HG03196 (cell line): ENCODE results near the gene SH3PXD2A.

Experiments
- ATAC-seq: cut with Tn5 transposase; IDR thresholded peaks from one replicate; pipeline ENCODE4 v1.9.1; 2021; ENCODE audit not compliant: unreplicated experiment

The SH3PXD2A gene

GRCh38 chr10:103692436-103692951, 162.9 kb downstream of the SH3PXD2A start:
- peak; percentile 56 for ATAC-seq

GRCh38 chr10:103691723-103692435, 163.5 kb downstream of the SH3PXD2A start:
- ATAC-seq, result peak; percentile 25

- no peak for ATAC-seq
Measured at GRCh38 chr10:103691267-103691666, 164.1 kb downstream of the SH3PXD2A start.

GRCh38 chr10:103690281-103690680, 165.1 kb downstream of the SH3PXD2A start:
- no peak for ATAC-seq

GRCh38 chr10:103688491-103688890, 166.9 kb downstream of the SH3PXD2A start:
- ATAC-seq, result no peak

GRCh38 chr10:103687718-103688117, 167.7 kb downstream of the SH3PXD2A start:
- ATAC-seq, result no peak

- no peak for ATAC-seq
Measured at GRCh38 chr10:103687172-103687571, 168.2 kb downstream of the SH3PXD2A start.

GRCh38 chr10:103685880-103686669, 169.3 kb downstream of the SH3PXD2A start:
- ATAC-seq, result peak; percentile 68

- ATAC-seq, result no peak
Measured at GRCh38 chr10:103683851-103684250, 171.5 kb downstream of the SH3PXD2A start.

GRCh38 chr10:103682631-103683030, 172.7 kb downstream of the SH3PXD2A start:
- no peak for ATAC-seq

GRCh38 chr10:103681617-103682399, 173.6 kb downstream of the SH3PXD2A start:
- no peak for ATAC-seq

- no peak for ATAC-seq
Measured at GRCh38 chr10:103680869-103681236, 174.5 kb downstream of the SH3PXD2A start.

- peak; percentile 62 for ATAC-seq
Measured at GRCh38 chr10:103679096-103679790, 176.1 kb downstream of the SH3PXD2A start.

GRCh38 chr10:103678178-103678526, 177.2 kb downstream of the SH3PXD2A start:
- ATAC-seq, result peak; percentile 77

GRCh38 chr10:103677486-103678177, 177.7 kb downstream of the SH3PXD2A start:
- no peak for ATAC-seq

- no peak for ATAC-seq
Measured at GRCh38 chr10:103676851-103677417, 178.4 kb downstream of the SH3PXD2A start.

- no peak for ATAC-seq
Measured at GRCh38 chr10:103676058-103676785, 179.2 kb downstream of the SH3PXD2A start.

GRCh38 chr10:103673606-103674005, 181.8 kb downstream of the SH3PXD2A start:
- no peak for ATAC-seq

GRCh38 chr10:103672345-103672744, 183.0 kb downstream of the SH3PXD2A start:
- ATAC-seq, result no peak
